Activated CD4-positive, alpha-beta T cell treated with anti-CD3 and anti-CD28 coated beads, Interleukin-2, Interleukin-4, amounts not matched to agents 100 ng/mL and 50 ng/mL, durations not matched to agents 16 hours and 8 hours (primary cell): ENCODE data around the gene RAI1.
"Not testable (repeated sequence)": the region's sequence is repeated elsewhere in the genome, so short reads cannot be mapped to it uniquely, and the experiment has no call there.

Experiments used
- DNase-seq: peaks from one replicate; pipeline ENCODE4 v3.0.0-alpha.2; 2020; ENCODE audit warnings: low spot score

Gene RAI1

GRCh38 chr17:17663160-17664063 is 17.8 kb upstream of the RAI1 start:
- DNase-seq = peak; percentile 69

GRCh38 chr17:17664064-17664452 is 17.2 kb upstream of the RAI1 start:
- DNase-seq = no peak

- DNase-seq = no peak
Measured at GRCh38 chr17:17665255-17665654, 16.0 kb upstream of the RAI1 start.

GRCh38 chr17:17666111-17666714 is 15.0 kb upstream of the RAI1 start:
- no peak for DNase-seq

GRCh38 chr17:17667231-17667630 is 14.0 kb upstream of the RAI1 start:
- no peak for DNase-seq

GRCh38 chr17:17667947-17668346 is 13.3 kb upstream of the RAI1 start:
- DNase-seq = no peak

GRCh38 chr17:17668358-17668757 is 12.9 kb upstream of the RAI1 start:
- no peak for DNase-seq

- DNase-seq = no peak
Measured at GRCh38 chr17:17668775-17669579, 12.3 kb upstream of the RAI1 start.

- DNase-seq = no peak
Measured at GRCh38 chr17:17669580-17670235, 11.6 kb upstream of the RAI1 start.

- no peak for DNase-seq
Measured at GRCh38 chr17:17670701-17671305, 10.5 kb upstream of the RAI1 start.

GRCh38 chr17:17671369-17672129 is 9.7 kb upstream of the RAI1 start:
- no peak for DNase-seq

GRCh38 chr17:17672453-17673368 is 8.5 kb upstream of the RAI1 start:
- DNase-seq = no peak

- no peak for DNase-seq
Measured at GRCh38 chr17:17675416-17675815, 5.8 kb upstream of the RAI1 start.

- no peak for DNase-seq
Measured at GRCh38 chr17:17675925-17676534, 5.2 kb upstream of the RAI1 start.

GRCh38 chr17:17676752-17677151 is 4.5 kb upstream of the RAI1 start:
- no peak for DNase-seq

GRCh38 chr17:17677299-17678040 is 3.8 kb upstream of the RAI1 start:
- no peak for DNase-seq

GRCh38 chr17:17678063-17678699 is 3.1 kb upstream of the RAI1 start:
- not testable (repeated sequence) for DNase-seq

GRCh38 chr17:17679243-17679642 is 2.0 kb upstream of the RAI1 start:
- no peak for DNase-seq
